ENCODE data around the gene DPCD. TPM values are rescaled to one million over a fixed set of nuclear protein-coding genes. Genes with fewer than 3 reads are reported as not detected.

The DPCD gene
- total and polyA plus RNA-seq, 2 experiments from 2014 or later: 22.5 to 38.1 TPM

DNA sequence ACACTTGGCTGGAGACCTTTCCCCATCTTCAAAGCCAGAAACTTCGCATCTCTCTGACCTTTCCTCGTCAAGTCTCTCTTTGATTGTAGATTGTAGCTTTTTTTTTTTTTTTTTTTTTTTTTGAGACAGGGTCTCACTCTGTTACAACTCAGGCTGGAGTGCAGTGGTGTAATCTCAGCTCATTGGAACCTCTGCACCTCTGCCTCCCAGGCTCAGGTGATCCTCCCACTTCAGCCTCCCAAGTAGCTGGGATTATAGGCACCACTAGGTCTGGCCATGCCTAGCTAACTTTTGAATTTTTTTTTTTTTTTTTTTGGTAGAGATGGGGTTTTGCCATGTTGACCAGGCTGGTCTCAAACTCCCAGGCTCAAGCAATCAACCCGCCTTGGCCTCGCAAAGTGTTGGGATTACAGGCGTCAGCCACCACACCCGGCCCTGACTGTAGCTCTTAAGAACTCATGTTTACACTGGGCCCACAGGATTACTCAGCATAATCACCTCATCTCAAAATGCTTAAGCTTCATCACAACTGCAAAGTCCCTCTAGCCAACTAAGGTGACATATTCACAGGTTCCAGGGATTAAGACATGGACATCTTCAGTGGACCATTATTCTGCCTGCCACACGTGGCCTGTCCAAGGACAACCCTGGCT lies 11.8 kb upstream of the DPCD start (continued):
- TF ChIP-seq, protein P1, sequence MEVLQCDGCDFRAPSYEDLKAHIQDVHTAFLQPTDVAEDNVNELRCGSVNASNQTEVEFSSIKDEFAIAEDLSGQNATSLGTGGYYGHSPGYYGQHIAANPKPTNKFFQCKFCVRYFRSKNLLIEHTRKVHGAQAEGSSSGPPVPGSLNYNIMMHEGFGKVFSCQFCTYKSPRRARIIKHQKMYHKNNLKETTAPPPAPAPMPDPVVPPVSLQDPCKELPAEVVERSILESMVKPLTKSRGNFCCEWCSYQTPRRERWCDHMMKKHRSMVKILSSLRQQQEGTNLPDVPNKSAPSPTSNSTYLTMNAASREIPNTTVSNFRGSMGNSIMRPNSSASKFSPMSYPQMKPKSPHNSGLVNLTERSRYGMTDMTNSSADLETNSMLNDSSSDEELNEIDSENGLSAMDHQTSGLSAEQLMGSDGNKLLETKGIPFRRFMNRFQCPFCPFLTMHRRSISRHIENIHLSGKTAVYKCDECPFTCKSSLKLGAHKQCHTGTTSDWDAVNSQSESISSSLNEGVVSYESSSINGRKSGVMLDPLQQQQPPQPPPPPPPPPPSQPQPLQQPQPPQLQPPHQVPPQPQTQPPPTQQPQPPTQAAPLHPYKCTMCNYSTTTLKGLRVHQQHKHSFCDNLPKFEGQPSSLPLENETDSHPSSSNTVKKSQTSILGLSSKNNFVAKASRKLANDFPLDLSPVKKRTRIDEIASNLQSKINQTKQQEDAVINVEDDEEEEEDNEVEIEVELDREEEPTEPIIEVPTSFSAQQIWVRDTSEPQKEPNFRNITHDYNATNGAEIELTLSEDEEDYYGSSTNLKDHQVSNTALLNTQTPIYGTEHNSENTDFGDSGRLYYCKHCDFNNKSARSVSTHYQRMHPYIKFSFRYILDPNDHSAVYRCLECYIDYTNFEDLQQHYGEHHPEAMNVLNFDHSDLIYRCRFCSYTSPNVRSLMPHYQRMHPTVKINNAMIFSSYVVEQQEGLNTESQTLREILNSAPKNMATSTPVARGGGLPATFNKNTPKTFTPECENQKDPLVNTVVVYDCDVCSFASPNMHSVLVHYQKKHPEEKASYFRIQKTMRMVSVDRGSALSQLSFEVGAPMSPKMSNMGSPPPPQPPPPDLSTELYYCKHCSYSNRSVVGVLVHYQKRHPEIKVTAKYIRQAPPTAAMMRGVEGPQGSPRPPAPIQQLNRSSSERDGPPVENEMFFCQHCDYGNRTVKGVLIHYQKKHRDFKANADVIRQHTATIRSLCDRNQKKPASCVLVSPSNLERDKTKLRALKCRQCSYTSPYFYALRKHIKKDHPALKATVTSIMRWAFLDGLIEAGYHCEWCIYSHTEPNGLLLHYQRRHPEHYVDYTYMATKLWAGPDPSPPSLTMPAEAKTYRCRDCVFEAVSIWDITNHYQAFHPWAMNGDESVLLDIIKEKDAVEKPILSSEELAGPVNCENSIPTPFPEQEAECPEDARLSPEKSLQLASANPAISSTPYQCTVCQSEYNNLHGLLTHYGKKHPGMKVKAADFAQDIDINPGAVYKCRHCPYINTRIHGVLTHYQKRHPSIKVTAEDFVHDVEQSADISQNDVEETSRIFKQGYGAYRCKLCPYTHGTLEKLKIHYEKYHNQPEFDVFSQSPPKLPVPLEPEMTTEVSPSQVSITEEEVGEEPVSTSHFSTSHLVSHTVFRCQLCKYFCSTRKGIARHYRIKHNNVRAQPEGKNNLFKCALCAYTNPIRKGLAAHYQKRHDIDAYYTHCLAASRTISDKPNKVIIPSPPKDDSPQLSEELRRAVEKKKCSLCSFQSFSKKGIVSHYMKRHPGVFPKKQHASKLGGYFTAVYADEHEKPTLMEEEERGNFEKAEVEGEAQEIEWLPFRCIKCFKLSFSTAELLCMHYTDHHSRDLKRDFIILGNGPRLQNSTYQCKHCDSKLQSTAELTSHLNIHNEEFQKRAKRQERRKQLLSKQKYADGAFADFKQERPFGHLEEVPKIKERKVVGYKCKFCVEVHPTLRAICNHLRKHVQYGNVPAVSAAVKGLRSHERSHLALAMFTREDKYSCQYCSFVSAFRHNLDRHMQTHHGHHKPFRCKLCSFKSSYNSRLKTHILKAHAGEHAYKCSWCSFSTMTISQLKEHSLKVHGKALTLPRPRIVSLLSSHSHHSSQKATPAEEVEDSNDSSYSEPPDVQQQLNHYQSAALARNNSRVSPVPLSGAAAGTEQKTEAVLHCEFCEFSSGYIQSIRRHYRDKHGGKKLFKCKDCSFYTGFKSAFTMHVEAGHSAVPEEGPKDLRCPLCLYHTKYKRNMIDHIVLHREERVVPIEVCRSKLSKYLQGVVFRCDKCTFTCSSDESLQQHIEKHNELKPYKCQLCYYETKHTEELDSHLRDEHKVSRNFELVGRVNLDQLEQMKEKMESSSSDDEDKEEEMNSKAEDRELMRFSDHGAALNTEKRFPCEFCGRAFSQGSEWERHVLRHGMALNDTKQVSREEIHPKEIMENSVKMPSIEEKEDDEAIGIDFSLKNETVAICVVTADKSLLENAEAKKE (CRISPR knock-in tag; IDR thresholded peaks at IDR 0.05): no peak
- TF ChIP-seq POLR2AphosphoS5 (IDR thresholded peaks at IDR 0.05; ENCODE audit: low read depth) (no peak), ZNF114 (CRISPR knock-in tag; IDR thresholded peaks at IDR 0.05) (no peak), CREB1 (CRISPR knock-in tag; IDR thresholded peaks at IDR 0.05; ENCODE audit: low read depth) (no peak), JUNB (IDR thresholded peaks at IDR 0.05; ENCODE audit: unreplicated experiment) (no peak), EZH2 (IDR thresholded peaks at IDR 0.05; ENCODE audit: low read depth, unreplicated experiment) (no peak)

DNA sequence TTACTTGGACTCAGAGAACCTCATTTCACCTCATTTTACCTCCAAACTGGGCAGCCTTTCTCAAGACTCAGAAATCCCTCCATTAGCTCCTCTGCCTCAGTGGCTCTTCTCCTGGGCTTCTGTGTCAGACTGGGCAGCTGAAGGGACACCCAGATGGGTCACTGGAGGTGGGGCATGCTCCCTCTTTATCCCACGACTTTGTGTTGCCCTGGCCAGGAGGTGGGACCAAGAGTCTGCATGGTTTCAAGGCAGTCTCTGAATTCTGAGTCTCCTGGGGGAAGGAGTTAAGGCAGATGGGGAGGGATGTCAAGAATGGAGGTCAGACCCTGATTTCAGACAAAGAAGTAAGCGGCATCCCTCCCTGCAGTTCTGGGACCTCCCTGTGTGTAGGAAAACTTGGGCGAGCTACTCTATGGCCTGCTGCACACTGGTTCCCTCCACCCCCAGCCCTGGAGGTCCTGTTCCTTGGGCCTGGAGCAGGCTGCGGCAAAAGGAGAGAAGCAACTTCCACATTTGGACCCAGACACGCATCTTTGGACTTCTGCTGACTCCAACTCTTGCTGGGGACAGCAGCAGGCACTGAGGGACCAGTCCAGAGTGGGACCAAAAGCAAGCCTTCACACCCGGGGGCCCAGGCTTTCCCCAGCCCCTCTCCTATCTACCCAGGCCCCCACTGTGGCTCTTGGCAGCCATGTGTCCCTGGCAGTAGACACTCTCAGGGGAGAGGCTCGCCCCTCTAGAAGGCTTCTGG lies 10.8 kb upstream of the DPCD start:
- H3K79me2 ChIP-seq (replicated peaks; ENCODE audit: insufficient read depth): no peaks in the 10 kb centered on the region
- H3K27me3 Mint-ChIP-seq (ENCODE audit: insufficient read depth, low read depth, poor library complexity): peaks cover 16% of the 10 kb centered on the region
- no peaks in the 10 kb centered on the region for H3F3A ChIP-seq (replicated peaks; ENCODE audit: low read depth)
- H3K9me3 Mint-ChIP-seq: peaks cover 10% of the 10 kb centered on the region
- TF ChIP-seq, protein P2, sequence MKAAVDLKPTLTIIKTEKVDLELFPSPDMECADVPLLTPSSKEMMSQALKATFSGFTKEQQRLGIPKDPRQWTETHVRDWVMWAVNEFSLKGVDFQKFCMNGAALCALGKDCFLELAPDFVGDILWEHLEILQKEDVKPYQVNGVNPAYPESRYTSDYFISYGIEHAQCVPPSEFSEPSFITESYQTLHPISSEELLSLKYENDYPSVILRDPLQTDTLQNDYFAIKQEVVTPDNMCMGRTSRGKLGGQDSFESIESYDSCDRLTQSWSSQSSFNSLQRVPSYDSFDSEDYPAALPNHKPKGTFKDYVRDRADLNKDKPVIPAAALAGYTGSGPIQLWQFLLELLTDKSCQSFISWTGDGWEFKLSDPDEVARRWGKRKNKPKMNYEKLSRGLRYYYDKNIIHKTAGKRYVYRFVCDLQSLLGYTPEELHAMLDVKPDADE (IDR thresholded peaks at IDR 0.05): no peak
- H4K20me1 ChIP-seq (replicated peaks; ENCODE audit: insufficient read depth): no peaks in the 10 kb centered on the region; the same call in 1 of the 2 replicates
- peaks cover 21% of the 10 kb centered on the region for H3K4me1 Mint-ChIP-seq
- ATAC-seq (no peak), DNase-seq (ENCODE audit: low spot score) (no peak)
- H3K9me2 ChIP-seq (ENCODE audit: insufficient read depth): no peaks in the 10 kb centered on the region
- H3K27ac ChIP-seq (ENCODE audit: low read depth): no peak overlapping the region
- peaks cover 14% of the 10 kb centered on the region for H3K27me3 ChIP-seq (ENCODE audit: insufficient read depth)
- H3K4me1 ChIP-seq (ENCODE audit: insufficient read depth): peaks cover 20% of the 10 kb centered on the region
- no peak overlapping the region for H3K4me3 Mint-ChIP-seq
- no peak overlapping the region for H3K4me3 ChIP-seq
- no peak overlapping the region for H3K4me2 ChIP-seq
- no peak overlapping the region for H3K27ac Mint-ChIP-seq
- H3K36me3 ChIP-seq (ENCODE audit: insufficient read depth): no peaks in the 10 kb centered on the region; the same call in 1 of the 2 replicates
- H2AFZ ChIP-seq: no peak overlapping the region
- peaks cover 33% of the 10 kb centered on the region for H3K36me3 Mint-ChIP-seq (ENCODE audit: low read depth)

All from GM23338 (cell line).